Ishikawa (cell line): ENCODE measurements around the gene TBX2.

ENCODE experiments used
- CEBPB ChIP-seq: IDR thresholded peaks from 2 replicates; pipeline ENCODE4 v1.6.1; 2012
- CREB1 ChIP-seq: IDR thresholded peaks from 2 replicates; pipeline ENCODE4 v1.6.1; 2012; ENCODE audit warnings: low read depth
- EGR1 ChIP-seq: IDR thresholded peaks from 2 replicates; pipeline ENCODE4 v1.6.1; 2012
- EP300 ChIP-seq: IDR thresholded peaks from 2 replicates; pipeline ENCODE4 v1.6.1; 2012; ENCODE audit warnings: borderline replicate concordance
- FOXM1 ChIP-seq: IDR thresholded peaks from 2 replicates; pipeline ENCODE4 v1.6.1; 2012; ENCODE audit warnings: low read depth, borderline replicate concordance
- NFIC ChIP-seq: IDR thresholded peaks from 2 replicates; pipeline ENCODE4 v1.6.1; 2012
- RAD21 ChIP-seq: IDR thresholded peaks from 2 replicates; pipeline ENCODE4 v1.6.1; 2012; ENCODE audit warnings: low read depth
- TAF1 ChIP-seq: IDR thresholded peaks from 2 replicates; pipeline ENCODE4 v1.6.1; 2012; ENCODE audit warnings: low read depth, mild to moderate bottlenecking
- TCF12 ChIP-seq: IDR thresholded peaks from 2 replicates; pipeline ENCODE4 v1.6.1; 2012; ENCODE audit warnings: low read depth
- USF1 ChIP-seq: IDR thresholded peaks from 2 replicates; pipeline ENCODE4 v1.6.1; 2012
- YY1 ChIP-seq: IDR thresholded peaks from 2 replicates; pipeline ENCODE4 v1.6.1; 2012; ENCODE audit warnings: low read depth
- ZBTB7A ChIP-seq: IDR thresholded peaks from 2 replicates; pipeline ENCODE4 v1.6.1; 2012; ENCODE audit warnings: low read depth
- TF ChIP-seq, protein P1 (sequence below): IDR thresholded peaks from 2 replicates; pipeline ENCODE4 v1.6.1; 2012
- TF ChIP-seq, protein P2 (sequence below): IDR thresholded peaks from 2 replicates; pipeline ENCODE4 v1.6.1; 2012; ENCODE audit warnings: low read depth, mild to moderate bottlenecking

DNA sequence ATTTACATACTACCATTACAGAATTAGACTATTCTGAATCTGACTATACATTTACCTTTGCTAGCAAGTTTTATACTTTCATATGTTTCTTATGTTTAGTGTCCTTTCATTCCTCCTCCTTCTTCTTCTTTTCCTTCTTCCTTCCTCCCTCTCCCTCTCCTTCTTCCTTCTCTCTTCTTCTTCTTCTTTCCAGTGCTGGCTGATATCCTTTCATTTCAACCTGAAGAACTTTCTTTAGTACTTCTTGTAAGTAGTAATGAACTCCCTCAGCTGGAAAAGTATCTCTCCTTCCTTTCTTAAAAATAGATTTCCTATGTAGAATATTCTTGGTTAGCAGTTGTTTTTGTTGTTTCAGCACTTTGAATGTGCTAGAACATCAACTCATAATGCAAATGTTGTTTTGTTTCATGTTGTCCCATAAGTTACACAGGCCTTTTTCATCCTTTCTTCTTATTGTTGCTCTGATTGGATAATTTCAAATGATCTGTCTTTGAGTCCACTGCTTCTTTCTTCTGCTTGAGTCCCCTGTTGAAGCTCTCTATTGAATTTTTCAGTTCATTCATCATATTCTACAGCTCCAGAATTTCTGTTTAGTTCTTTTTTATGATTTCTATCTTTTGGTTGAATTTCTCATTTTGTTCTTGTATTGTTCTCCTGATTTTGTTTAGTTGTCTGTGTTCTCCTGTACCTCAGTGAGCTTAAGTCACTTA is 37.5 kb downstream of the TBX2 start:
- TF ChIP-seq EP300: no peak
- no peak for TF ChIP-seq CREB1
- TF ChIP-seq TAF1: no peak
- TF ChIP-seq, protein P1, sequence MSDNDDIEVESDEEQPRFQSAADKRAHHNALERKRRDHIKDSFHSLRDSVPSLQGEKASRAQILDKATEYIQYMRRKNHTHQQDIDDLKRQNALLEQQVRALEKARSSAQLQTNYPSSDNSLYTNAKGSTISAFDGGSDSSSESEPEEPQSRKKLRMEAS: no peak
- TF ChIP-seq EGR1: no peak
- no peak for TF ChIP-seq NFIC
- TF ChIP-seq RAD21: no peak
- no peak for TF ChIP-seq CEBPB
- no peak for TF ChIP-seq USF1
- TF ChIP-seq, protein P2, sequence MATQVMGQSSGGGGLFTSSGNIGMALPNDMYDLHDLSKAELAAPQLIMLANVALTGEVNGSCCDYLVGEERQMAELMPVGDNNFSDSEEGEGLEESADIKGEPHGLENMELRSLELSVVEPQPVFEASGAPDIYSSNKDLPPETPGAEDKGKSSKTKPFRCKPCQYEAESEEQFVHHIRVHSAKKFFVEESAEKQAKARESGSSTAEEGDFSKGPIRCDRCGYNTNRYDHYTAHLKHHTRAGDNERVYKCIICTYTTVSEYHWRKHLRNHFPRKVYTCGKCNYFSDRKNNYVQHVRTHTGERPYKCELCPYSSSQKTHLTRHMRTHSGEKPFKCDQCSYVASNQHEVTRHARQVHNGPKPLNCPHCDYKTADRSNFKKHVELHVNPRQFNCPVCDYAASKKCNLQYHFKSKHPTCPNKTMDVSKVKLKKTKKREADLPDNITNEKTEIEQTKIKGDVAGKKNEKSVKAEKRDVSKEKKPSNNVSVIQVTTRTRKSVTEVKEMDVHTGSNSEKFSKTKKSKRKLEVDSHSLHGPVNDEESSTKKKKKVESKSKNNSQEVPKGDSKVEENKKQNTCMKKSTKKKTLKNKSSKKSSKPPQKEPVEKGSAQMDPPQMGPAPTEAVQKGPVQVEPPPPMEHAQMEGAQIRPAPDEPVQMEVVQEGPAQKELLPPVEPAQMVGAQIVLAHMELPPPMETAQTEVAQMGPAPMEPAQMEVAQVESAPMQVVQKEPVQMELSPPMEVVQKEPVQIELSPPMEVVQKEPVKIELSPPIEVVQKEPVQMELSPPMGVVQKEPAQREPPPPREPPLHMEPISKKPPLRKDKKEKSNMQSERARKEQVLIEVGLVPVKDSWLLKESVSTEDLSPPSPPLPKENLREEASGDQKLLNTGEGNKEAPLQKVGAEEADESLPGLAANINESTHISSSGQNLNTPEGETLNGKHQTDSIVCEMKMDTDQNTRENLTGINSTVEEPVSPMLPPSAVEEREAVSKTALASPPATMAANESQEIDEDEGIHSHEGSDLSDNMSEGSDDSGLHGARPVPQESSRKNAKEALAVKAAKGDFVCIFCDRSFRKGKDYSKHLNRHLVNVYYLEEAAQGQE: no peak
- TF ChIP-seq FOXM1: no peak
- no peak for TF ChIP-seq YY1
- no peak for TF ChIP-seq ZBTB7A
- no peak for TF ChIP-seq TCF12
